BE2C (cell line): ENCODE results near the gene ATP23.

ENCODE experiments used
- DNase-seq: peaks from one replicate; pipeline ENCODE4 v3.0.0-alpha.2; 2020
- H3K27me3 ChIP-seq: fragments of 250-450 bp; sonication (Bioruptor Pico); 2 replicates; pipeline ENCODE4 v1.5.1; 2020; ENCODE audit warnings: mild to moderate bottlenecking
- H3K36me3 ChIP-seq: fragments of 250-450 bp; sonication (Bioruptor Pico); 2 replicates; pipeline ENCODE4 v1.5.1; 2020; ENCODE audit warnings: mild to moderate bottlenecking
- H3K4me1 ChIP-seq: fragments of 250-450 bp; sonication (Bioruptor Pico); 2 replicates; pipeline ENCODE4 v1.5.1; 2020
- H3K4me3 ChIP-seq: 2 replicates; pipeline ENCODE4 v1.5.1; 2011; ENCODE audit warnings: low read depth, low read length
- H3K9me3 ChIP-seq: fragments of 250-450 bp; sonication (Bioruptor Pico); 2 replicates; pipeline ENCODE4 v1.5.1; 2020
- TF ChIP-seq, protein P1 (sequence below): IDR thresholded peaks from 2 replicates; pipeline ENCODE4 v1.5.1; 2012; ENCODE audit warnings: mild to moderate bottlenecking, low read depth, low read length

Gene ATP23

DNA sequence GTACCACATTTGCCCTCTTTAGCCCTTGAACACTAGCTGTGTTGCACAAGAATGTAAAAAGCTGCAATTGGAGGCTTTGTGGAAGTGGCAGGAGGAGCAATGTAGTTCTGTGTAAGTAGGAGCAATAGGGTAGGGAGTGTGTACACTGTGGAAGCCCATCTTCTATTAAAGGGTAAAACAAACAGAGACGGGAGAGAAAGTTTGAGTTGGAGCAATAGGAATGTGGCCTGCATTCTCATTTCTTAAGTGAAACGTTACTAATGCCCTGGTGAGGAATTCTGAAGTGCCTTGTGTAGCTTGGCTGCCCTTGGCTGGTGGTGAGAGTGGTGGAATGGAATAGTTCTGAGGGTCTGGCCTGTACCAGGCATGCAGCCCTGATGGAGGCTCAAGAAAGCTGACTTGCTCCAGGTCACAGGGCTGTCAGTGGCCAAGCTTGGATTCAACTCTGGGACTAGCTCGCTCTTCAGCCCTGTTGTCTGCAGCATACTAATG is 38.8 kb upstream of the ATP23 start:
- H3K4me1 ChIP-seq = no peaks in the 10 kb centered on the region
- no peaks in the 10 kb centered on the region for H3K36me3 ChIP-seq

DNA sequence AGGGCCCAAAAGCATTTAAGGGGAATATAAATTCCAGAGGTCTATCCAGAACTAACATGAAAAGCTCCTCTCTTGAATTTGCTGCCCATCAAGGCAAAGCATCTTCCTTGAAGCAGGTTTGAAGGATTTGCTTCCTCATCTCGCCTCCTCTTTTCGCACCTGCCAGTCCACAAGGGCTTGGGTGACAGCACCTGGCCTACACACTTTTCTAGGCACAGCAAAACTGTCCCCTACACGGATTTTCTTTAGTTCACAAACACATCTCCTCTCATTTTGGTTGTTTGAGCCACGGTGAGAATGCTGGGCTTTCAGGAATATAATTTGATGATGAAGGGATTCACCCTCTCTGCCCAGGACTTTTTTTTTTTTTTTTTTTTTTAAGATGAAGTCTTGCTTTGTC is 36.9 kb upstream of the ATP23 start:
- Histone ChIP-seq H3K9me3 (no peaks in the 10 kb centered on the region), H3K36me3 (no peaks in the 10 kb centered on the region), H3K4me1 (no peaks in the 10 kb centered on the region), H3K4me3 (no peak overlapping the region), H3K27me3 (no peaks in the 10 kb centered on the region)
- DNase-seq = no peak
- TF ChIP-seq, protein P1, sequence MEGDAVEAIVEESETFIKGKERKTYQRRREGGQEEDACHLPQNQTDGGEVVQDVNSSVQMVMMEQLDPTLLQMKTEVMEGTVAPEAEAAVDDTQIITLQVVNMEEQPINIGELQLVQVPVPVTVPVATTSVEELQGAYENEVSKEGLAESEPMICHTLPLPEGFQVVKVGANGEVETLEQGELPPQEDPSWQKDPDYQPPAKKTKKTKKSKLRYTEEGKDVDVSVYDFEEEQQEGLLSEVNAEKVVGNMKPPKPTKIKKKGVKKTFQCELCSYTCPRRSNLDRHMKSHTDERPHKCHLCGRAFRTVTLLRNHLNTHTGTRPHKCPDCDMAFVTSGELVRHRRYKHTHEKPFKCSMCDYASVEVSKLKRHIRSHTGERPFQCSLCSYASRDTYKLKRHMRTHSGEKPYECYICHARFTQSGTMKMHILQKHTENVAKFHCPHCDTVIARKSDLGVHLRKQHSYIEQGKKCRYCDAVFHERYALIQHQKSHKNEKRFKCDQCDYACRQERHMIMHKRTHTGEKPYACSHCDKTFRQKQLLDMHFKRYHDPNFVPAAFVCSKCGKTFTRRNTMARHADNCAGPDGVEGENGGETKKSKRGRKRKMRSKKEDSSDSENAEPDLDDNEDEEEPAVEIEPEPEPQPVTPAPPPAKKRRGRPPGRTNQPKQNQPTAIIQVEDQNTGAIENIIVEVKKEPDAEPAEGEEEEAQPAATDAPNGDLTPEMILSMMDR = no peak

More for the DNA sequence above, 38.8 kb upstream of the ATP23 start:
- TF ChIP-seq, protein P1 = no peak
- no peak overlapping the region for H3K4me3 ChIP-seq
- DNase-seq = no peak
- H3K9me3 ChIP-seq = no peaks in the 10 kb centered on the region
- no peaks in the 10 kb centered on the region for H3K27me3 ChIP-seq

DNA sequence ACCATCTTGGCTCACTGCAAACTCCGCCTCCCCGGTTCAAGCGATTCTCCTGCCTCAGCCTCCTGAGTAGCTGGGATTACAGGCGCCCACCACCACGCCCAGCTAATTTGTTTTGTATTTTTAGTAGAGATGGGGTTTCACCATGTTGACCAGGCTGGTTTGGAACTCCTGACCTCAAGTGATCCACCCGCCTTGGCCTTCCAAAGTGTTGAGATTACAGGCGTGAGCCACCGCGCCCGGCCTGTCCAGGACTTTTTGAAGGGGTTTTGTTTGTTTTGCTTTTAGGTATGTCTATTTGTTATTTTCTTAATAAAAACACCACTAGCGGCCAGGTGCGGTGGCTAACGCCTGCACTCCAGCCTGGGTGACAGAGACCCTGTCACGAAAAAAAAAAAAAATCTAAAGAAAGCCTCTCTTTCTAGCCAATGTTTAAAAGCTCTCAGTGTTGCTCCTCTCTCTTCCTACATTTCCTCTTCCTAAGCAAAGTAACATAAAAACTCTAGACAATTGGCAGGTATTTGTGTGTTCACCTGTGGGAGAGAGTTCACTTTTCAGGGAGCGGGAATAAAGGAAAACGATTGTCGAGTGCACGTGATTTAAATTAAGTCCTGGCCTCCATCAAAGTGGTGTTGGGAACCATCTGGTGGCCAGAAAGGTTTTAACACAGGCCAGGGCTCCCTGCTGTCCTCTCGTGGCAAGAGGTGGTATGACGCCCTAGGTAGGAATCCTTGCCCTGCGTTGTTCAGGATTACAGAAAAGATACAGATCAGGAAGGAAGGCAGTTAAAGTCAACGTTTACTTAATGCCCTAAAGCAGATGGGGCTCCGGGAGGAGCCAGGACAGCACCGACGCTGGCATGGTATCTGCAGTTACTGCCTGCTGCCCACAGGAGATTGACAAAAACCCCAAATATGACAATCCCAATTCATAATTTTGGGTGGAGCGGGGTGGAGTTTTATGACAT is 36.2 kb upstream of the ATP23 start:
- peak; percentile 86 for DNase-seq
- H3K4me3 ChIP-seq = 0 out of 2 replicates have a peak overlapping the region, but pooled peaks have one; percentile 25

DNA sequence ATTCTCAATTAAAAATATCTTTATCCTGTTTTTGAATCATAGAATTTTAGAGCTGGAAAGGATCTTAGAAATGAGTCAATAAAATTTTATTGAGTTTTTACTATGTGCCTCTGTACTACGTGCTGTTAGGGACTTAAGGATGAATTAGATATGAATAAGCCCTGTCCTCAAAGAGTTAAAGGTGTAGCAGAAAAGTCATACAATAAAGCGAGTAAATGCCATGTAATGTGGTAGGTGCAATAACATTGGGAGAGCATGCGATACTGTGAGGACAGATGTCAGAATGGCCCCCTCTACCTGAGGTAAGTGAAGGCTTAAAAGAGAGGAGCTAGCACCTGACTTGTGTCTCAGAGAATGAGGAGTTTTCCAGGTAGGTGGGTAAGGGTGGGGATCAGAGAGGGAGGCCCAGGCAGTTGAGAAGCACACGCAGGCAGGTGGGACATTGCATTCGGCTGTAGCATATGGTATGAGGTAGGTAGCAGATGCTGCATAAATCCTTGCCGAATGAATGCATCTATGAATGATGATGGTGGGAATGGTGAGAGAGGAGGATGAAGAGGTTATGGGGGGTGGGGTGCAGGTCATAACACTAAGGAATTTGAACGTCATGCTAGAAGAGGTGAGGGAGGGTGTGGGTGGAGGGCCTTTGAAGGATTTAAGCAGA is 35.4 kb upstream of the ATP23 start:
- Histone ChIP-seq H3K9me3 (no peaks in the 10 kb centered on the region), H3K4me1 (no peaks in the 10 kb centered on the region), H3K36me3 (no peaks in the 10 kb centered on the region), H3K27me3 (no peaks in the 10 kb centered on the region), H3K4me3 (no peak overlapping the region)
- TF ChIP-seq, protein P1 = no peak
- DNase-seq = no peak

More for the DNA sequence above, 36.2 kb upstream of the ATP23 start:
- Histone ChIP-seq H3K4me1 (no peaks in the 10 kb centered on the region), H3K9me3 (no peaks in the 10 kb centered on the region), H3K36me3 (no peaks in the 10 kb centered on the region), H3K27me3 (no peaks in the 10 kb centered on the region)
- TF ChIP-seq, protein P1 = peak; percentile 100

DNA sequence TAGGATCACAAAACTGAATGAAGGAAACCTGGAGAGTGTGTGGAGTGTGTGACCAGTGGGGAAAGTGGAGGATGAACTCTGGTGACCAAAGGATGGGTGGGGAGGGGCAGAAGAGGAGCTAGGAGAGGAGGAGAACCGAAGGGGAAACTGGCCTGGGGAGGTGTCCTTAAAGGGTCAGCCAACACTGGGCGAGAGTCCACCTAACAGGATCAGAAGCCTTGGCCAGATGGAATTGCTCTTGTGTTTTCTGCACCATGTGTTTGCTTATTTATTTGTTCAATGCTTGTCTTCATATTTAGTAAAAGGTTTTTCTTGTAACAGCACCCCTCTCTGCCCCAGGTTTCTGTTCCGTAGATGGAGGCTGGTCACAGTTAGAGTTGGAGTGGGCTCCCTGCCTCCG is 34.5 kb upstream of the ATP23 start:
- TF ChIP-seq, protein P1 = no peak
- H3K27me3 ChIP-seq = no peaks in the 10 kb centered on the region
- no peak for DNase-seq

DNA sequence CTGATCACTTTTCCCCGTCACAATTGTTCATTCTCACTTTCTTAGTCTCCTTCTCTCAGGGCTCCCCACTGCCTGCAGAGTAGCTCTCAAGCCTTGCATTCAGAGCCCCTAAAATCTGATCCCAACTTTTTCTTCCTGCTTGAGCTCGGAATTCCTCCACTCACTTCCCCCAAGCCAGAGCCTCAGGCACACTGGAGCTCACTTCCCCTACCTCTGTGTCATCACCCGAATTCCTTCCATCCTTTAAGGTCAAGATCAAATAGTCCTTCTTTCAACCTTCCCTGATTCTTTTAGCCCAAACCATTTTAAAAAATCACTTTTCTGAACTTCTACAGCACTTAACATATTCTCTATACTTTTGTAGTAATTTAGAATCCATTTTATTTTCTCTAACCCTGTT is 34.1 kb upstream of the ATP23 start:
- Histone ChIP-seq H3K4me3 (no peak overlapping the region), H3K36me3 (no peaks in the 10 kb centered on the region), H3K9me3 (no peaks in the 10 kb centered on the region), H3K27me3 (no peaks in the 10 kb centered on the region), H3K4me1 (no peaks in the 10 kb centered on the region)
- no peak for DNase-seq
- TF ChIP-seq, protein P1 = no peak

More for the DNA sequence above, 34.5 kb upstream of the ATP23 start:
- H3K36me3 ChIP-seq = no peaks in the 10 kb centered on the region
- H3K9me3 ChIP-seq = no peaks in the 10 kb centered on the region
- H3K4me1 ChIP-seq = no peaks in the 10 kb centered on the region
- H3K4me3 ChIP-seq = no peak overlapping the region
